ENCODE results near the gene SLC6A1.

DNA sequence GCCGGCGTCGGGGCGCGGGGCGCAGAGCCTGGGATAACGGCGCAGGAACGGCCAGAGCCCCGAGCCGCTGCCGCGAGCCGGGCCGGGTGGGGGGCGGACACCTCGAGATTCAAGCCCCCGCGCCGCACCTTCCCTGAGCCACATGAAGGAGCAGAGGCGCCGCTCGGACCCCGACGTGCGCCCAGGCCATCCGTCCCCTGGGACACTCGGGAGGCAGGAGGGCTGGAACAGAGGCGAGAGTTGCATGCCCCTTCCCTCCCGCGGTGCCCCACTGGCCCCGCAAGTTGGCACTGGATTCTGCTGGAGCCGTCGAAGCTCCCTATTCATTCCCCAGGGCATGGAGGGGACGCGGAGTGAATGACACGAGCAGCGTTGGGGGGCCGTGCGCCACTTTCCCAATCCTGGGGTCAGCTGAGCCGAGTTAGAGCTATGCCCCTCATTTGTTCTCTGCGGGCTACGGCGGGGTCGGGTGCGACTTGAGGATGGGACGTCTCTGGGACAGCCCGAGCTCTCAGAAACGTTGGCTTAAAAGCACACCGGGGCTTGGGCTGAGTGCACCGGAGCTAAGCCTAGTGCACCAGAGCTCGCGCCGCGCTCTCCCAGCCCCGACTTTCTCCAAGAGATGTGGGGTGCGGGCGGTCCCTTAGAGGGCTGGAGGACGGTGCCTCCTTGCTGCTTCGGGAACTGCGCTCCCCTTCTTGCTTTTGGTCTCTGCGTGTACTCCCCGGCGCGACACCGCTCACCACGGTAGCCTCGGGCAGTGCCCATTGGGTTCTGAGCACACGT is 588 bp downstream of the SLC6A1 start:
- TF ChIP-seq, protein P1, sequence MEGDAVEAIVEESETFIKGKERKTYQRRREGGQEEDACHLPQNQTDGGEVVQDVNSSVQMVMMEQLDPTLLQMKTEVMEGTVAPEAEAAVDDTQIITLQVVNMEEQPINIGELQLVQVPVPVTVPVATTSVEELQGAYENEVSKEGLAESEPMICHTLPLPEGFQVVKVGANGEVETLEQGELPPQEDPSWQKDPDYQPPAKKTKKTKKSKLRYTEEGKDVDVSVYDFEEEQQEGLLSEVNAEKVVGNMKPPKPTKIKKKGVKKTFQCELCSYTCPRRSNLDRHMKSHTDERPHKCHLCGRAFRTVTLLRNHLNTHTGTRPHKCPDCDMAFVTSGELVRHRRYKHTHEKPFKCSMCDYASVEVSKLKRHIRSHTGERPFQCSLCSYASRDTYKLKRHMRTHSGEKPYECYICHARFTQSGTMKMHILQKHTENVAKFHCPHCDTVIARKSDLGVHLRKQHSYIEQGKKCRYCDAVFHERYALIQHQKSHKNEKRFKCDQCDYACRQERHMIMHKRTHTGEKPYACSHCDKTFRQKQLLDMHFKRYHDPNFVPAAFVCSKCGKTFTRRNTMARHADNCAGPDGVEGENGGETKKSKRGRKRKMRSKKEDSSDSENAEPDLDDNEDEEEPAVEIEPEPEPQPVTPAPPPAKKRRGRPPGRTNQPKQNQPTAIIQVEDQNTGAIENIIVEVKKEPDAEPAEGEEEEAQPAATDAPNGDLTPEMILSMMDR (IDR thresholded peaks at IDR 0.05) = no peak
- no peak for TF ChIP-seq POLR2A (IDR thresholded peaks at IDR 0.05)
